Uterus (tissue), 4 donors: ENCODE data around the gene TBK1. TPM values are rescaled to one million over a fixed set of nuclear protein-coding genes. Genes with fewer than 3 reads are reported as not detected.

ENCODE experiments used
- DNase-seq, 2 donors: peaks; one replicate each; pipeline ENCODE4 v3.0.0-alpha.2; 2019 to 2020
- H3K27ac ChIP-seq, 2 donors: fragments of 200-600 bp; sonication (generic); 1 replicate in 1 of 2; 2 replicates in 1 of 2; pipeline ENCODE4 v1.5.1; 2016 to 2018
- H3K27me3 ChIP-seq, 2 donors: fragments of 200-600 bp; sonication (generic); one replicate each; pipeline ENCODE4 v1.5.1; 2018 to 2019; ENCODE audit warnings: control low read depth in 1 of 2
- H3K36me3 ChIP-seq, 2 donors: fragments of 200-600 bp; sonication (generic); one replicate each; pipeline ENCODE4 v1.5.1; 2019; ENCODE audit warnings: control low read depth in 1 of 2
- H3K4me1 ChIP-seq, 2 donors: fragments of 200-600 bp; sonication (generic); one replicate each; pipeline ENCODE4 v1.5.1; 2018 to 2019; ENCODE audit warnings: control low read depth in 1 of 2
- H3K4me3 ChIP-seq, 2 donors: fragments of 200-600 bp; sonication (generic); 1 replicate in 1 of 2; 2 replicates in 1 of 2; pipeline ENCODE4 v1.5.1; 2018 to 2019; ENCODE audit warnings: mild to moderate bottlenecking in 1 of 2
- H3K9me3 ChIP-seq, 2 donors: fragments of 200-600 bp; sonication (generic); one replicate each; pipeline ENCODE4 v1.5.1; 2019; ENCODE audit warnings: control low read depth in 1 of 2
- POLR2A ChIP-seq, 2 donors: fragments of 450-650 bp; IDR thresholded peaks; one replicate each; pipeline ENCODE4 v1.6.1; 2016; ENCODE audit warnings: antibody characterized with exemption in 2 of 2, mild to moderate bottlenecking in 1 of 2, moderate library complexity in 1 of 2
- intact Hi-C: fragments of 100-400 bp; cut with DNase I; formaldehyde crosslinking; loops from one replicate; pipeline ENCODE4 v1.15.1; 2023; ENCODE audit warnings: low total_unique reads
- total RNA-seq, 4 donors: library from RNA; depleted of rRNA in 3 of 4; stranded (reverse); fragments of >200 nt in 3 of 4; gene quantifications; one replicate each; pipeline versions ENCODE4 v1.1.0 to v1.2.4, GENCODE V29; 2014 to 2023
- TF ChIP-seq, protein P1 (sequence below), 4 experiments: fragments of 200-600 bp in 2 of 4; fragments of 450-650 bp in 2 of 4; sonication (generic) in 2 of 4; IDR thresholded peaks; one replicate each; pipeline ENCODE4 v1.5.1; 2016 to 2019; ENCODE audit warnings: antibody characterized with exemption in 4 of 4, mild to moderate bottlenecking in 2 of 4, moderate library complexity in 1 of 4
- donor health status: DM: yes; HTN: yes; CAD: no.

TBK1 gene
- total RNA-seq, 4 donors from 2014 or later: 16.7 to 37.5 (median 26.0) TPM

DNA sequence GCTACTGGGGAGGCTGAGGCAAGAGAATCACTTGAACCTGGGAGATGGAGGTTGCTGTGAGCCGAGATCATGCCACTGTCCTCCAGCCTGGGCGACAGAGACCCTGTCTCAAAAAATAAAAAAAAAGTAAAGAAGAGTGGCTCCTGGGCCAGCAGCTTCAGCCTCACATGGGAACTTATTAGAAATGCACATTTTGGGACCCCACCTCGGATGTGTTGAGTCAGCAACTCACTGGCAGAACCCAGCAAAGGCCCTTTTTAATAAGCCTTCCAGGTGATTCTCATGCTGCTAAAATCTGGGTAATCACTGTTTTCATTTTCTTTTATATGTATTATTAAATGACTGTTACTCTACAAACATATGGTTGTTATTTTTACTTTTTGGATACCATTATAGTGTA is 41.6 kb downstream of the TBK1 start:
- no peaks in the 10 kb centered on the region for H3K27me3 ChIP-seq
- no peaks in the 10 kb centered on the region for H3K9me3 ChIP-seq
- TF ChIP-seq, protein P1, sequence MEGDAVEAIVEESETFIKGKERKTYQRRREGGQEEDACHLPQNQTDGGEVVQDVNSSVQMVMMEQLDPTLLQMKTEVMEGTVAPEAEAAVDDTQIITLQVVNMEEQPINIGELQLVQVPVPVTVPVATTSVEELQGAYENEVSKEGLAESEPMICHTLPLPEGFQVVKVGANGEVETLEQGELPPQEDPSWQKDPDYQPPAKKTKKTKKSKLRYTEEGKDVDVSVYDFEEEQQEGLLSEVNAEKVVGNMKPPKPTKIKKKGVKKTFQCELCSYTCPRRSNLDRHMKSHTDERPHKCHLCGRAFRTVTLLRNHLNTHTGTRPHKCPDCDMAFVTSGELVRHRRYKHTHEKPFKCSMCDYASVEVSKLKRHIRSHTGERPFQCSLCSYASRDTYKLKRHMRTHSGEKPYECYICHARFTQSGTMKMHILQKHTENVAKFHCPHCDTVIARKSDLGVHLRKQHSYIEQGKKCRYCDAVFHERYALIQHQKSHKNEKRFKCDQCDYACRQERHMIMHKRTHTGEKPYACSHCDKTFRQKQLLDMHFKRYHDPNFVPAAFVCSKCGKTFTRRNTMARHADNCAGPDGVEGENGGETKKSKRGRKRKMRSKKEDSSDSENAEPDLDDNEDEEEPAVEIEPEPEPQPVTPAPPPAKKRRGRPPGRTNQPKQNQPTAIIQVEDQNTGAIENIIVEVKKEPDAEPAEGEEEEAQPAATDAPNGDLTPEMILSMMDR (IDR thresholded peaks at IDR 0.05): no peak
- TF ChIP-seq POLR2A (IDR thresholded peaks at IDR 0.05): no peak
- H3K27ac ChIP-seq: no peak overlapping the region
- intact Hi-C loops: no loop called here
- DNase-seq: no peak
- H3K36me3 ChIP-seq: no peaks in the 10 kb centered on the region
- H3K4me1 ChIP-seq: no peaks in the 10 kb centered on the region
- no peak overlapping the region for H3K4me3 ChIP-seq

DNA sequence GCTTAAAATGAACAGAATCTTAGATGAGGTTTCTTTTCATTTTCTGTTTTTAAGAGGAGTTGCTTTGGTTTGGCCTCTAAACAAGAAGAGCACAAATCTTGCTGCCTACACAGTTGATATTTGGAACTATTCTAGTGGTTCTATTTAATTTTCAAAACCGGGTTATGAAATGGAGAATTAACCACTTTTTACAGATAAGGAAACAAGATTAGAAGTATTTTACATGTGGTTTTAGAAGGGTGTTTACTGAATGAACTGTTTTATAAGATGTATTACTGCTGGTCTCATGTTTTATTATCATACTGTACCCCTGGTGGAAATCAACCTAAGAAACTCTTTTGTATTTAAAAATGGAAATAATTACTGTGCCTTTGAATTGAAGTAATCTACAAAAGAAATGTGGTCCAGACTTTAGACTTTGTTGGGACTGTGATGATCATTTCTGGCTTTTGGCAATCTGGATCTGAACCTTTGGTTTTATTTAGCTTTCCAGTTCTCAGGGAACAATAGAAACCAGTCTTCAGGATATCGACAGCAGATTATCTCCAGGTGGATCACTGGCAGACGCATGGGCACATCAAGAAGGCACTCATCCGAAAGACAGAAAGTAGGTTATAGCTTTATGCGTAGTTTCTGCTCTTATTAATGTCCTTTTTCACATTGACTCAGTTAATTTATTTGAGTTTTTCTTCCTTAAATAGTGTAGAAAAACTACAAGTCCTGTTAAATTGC is 43.2 kb downstream of the TBK1 start:
- H3K4me3 ChIP-seq: no peak overlapping the region
- no peaks in the 10 kb centered on the region for H3K9me3 ChIP-seq
- no peak for DNase-seq
- no peak overlapping the region for H3K27ac ChIP-seq
- no peak for TF ChIP-seq POLR2A (IDR thresholded peaks at IDR 0.05)
- TF ChIP-seq, protein P1 (IDR thresholded peaks at IDR 0.05): no peak
- no peaks in the 10 kb centered on the region for H3K27me3 ChIP-seq
- intact Hi-C loops: no loop called here
- H3K36me3 ChIP-seq: no peaks in the 10 kb centered on the region
- no peaks in the 10 kb centered on the region for H3K4me1 ChIP-seq

DNA sequence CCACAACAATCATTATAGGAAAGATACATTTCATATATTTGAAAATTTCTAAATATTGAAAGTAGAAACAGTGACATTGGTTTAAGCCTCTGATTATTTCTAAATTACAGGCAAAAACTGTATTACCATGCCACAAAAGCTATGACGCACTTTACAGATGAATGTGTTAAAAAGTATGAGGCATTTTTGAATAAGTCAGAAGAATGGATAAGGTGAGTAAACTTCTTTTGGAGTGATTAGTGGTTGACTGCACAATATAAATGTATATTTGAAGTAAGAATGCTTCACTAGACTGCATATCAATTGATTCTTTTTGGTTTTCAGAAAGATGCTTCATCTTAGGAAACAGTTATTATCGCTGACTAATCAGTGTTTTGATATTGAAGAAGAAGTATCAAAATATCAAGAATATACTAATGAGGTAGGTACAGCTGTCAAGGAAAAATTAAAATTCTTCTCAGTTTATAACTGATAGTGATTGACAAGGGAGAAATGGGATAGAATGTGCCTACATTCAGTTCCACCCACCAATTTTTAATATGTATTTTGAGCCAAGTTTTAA is 45.0 kb downstream of the TBK1 start:
- no peak for DNase-seq
- Histone ChIP-seq H3K27me3 (no peaks in the 10 kb centered on the region), H3K27ac (no peak overlapping the region), H3K4me3 (no peak overlapping the region), H3K4me1 (no peaks in the 10 kb centered on the region), H3K9me3 (no peaks in the 10 kb centered on the region), H3K36me3 (no peaks in the 10 kb centered on the region)
- no peak for TF ChIP-seq POLR2A (IDR thresholded peaks at IDR 0.05)
- TF ChIP-seq, protein P1 (IDR thresholded peaks at IDR 0.05): no peak
- intact Hi-C loops: no loop called here

DNA sequence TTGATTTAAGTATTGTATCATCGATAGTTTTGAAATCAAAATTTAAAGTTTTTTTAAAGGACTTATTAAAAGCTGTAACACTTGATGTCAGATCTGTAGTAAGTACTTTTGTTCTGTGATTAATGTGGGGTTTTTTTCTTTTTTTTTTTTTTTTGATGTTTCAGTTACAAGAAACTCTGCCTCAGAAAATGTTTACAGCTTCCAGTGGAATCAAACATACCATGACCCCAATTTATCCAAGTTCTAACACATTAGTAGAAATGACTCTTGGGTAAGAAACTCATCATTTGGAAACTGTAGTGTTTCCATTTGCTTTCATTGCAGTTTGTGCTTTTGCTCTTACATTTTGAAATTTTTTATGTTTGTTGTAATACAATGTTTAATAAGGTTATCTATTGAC is 45.6 kb downstream of the TBK1 start:
- Histone ChIP-seq H3K4me1 (no peaks in the 10 kb centered on the region), H3K27ac (no peak overlapping the region), H3K9me3 (no peaks in the 10 kb centered on the region), H3K36me3 (no peaks in the 10 kb centered on the region), H3K4me3 (no peak overlapping the region), H3K27me3 (no peaks in the 10 kb centered on the region)
- DNase-seq: no peak
- intact Hi-C loops: no loop called here
- TF ChIP-seq, protein P1 (IDR thresholded peaks at IDR 0.05): no peak
- TF ChIP-seq POLR2A (IDR thresholded peaks at IDR 0.05): no peak

DNA sequence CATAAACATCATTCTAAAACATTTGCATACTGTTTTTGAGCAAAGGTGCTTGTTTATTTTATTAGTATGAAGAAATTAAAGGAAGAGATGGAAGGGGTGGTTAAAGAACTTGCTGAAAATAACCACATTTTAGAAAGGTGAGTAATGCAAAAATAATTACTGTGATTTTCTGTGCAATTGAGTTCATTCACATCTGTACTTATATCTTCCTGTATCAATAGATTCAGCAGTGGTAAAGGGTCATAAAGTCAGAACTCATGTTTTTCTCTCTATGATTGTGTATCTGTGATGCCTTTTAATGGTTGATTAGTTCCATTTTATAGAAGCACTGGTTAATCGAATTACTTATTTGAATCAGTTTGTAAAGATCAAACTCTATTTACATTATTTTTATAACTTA is 46.0 kb downstream of the TBK1 start:
- H3K36me3 ChIP-seq: no peaks in the 10 kb centered on the region
- H3K27ac ChIP-seq: no peak overlapping the region
- no peak for TF ChIP-seq POLR2A (IDR thresholded peaks at IDR 0.05)
- TF ChIP-seq, protein P1 (IDR thresholded peaks at IDR 0.05): no peak
- intact Hi-C loops: no loop called here
- no peak for DNase-seq
- no peaks in the 10 kb centered on the region for H3K9me3 ChIP-seq
- H3K4me3 ChIP-seq: no peak overlapping the region
- H3K27me3 ChIP-seq: no peaks in the 10 kb centered on the region
- H3K4me1 ChIP-seq: no peaks in the 10 kb centered on the region
